GM21529 (cell line): ENCODE measurements around the gene MYOZ1.
A peak's percentile ranks its signal among the peaks of the same experiment; 100 is the strongest.
"Not testable (repeated sequence)": the region's sequence is repeated elsewhere in the genome, so short reads cannot be mapped to it uniquely, and the experiment has no call there.

Experiments
- ATAC-seq: cut with Tn5 transposase; IDR thresholded peaks from one replicate; pipeline ENCODE4 v1.9.1; 2021; ENCODE audit not compliant: unreplicated experiment

The MYOZ1 gene

GRCh38 chr10:73647875-73648651, 6.8 kb upstream of the MYOZ1 start:
- ATAC-seq, result no peak

GRCh38 chr10:73647211-73647874, 6.1 kb upstream of the MYOZ1 start:
- no peak for ATAC-seq

- no peak for ATAC-seq
Measured at GRCh38 chr10:73646598-73647041, 5.3 kb upstream of the MYOZ1 start.

- ATAC-seq, result no peak
Measured at GRCh38 chr10:73645251-73645650, 4.0 kb upstream of the MYOZ1 start.

GRCh38 chr10:73644767-73645166, 3.5 kb upstream of the MYOZ1 start:
- ATAC-seq, result no peak

GRCh38 chr10:73644015-73644743, 2.9 kb upstream of the MYOZ1 start:
- no peak for ATAC-seq

GRCh38 chr10:73643362-73643761, 2.1 kb upstream of the MYOZ1 start:
- no peak for ATAC-seq

GRCh38 chr10:73639286-73639685, 2.0 kb downstream of the MYOZ1 start:
- no peak for ATAC-seq

GRCh38 chr10:73635781-73636180, 5.5 kb downstream of the MYOZ1 start:
- no peak for ATAC-seq

GRCh38 chr10:73634421-73634820, 6.9 kb downstream of the MYOZ1 start:
- ATAC-seq, result no peak

- ATAC-seq, result no peak
Measured at GRCh38 chr10:73629165-73629564, 12.1 kb downstream of the MYOZ1 start.

- ATAC-seq, result no peak
Measured at GRCh38 chr10:73628405-73628804, 12.9 kb downstream of the MYOZ1 start.

GRCh38 chr10:73627300-73627699, 14.0 kb downstream of the MYOZ1 start:
- no peak for ATAC-seq

- peak; percentile 99 for ATAC-seq
Measured at GRCh38 chr10:73625884-73626752, 15.2 kb downstream of the MYOZ1 start.

- peak; percentile 11 for ATAC-seq
Measured at GRCh38 chr10:73625004-73625883, 16.0 kb downstream of the MYOZ1 start.

- ATAC-seq, result no peak
Measured at GRCh38 chr10:73623056-73623455, 18.2 kb downstream of the MYOZ1 start.

GRCh38 chr10:73620974-73621373, 20.3 kb downstream of the MYOZ1 start:
- not testable (repeated sequence) for ATAC-seq

GRCh38 chr10:73617143-73617542, 24.1 kb downstream of the MYOZ1 start:
- not testable (repeated sequence) for ATAC-seq

- ATAC-seq, result no peak
Measured at GRCh38 chr10:73614720-73615119, 26.6 kb downstream of the MYOZ1 start.

- ATAC-seq, result no peak
Measured at GRCh38 chr10:73609116-73609515, 32.2 kb downstream of the MYOZ1 start.
